ENCODE results near the gene TBC1D5.

- TF ChIP-seq MAFK (IDR thresholded peaks at IDR 0.05; ENCODE audit: low read depth, low read length) (no peak), CTCF (IDR thresholded peaks at IDR 0.05; ENCODE audit: control extremely low read depth in 1 of 3, insufficient read depth in 1 of 3, low read depth in 1 of 3, low read length in 3 of 3) (no peak), ATF3 (IDR thresholded peaks at IDR 0.05; ENCODE audit: insufficient read depth, low read depth, low read length) (no peak), ATF2 (IDR thresholded peaks at IDR 0.05; ENCODE audit: low read length) (no peak)
Observed at GRCh38 chr3:17501745-17502144, 240.7 kb downstream of the TBC1D5 start.
